GM12873 (cell line): ENCODE data around the gene STARD3.
A peak's percentile ranks its signal among the peaks of the same experiment; 100 is the strongest.

ENCODE experiments used
- CTCF ChIP-seq: IDR thresholded peaks from 2 replicates; pipeline ENCODE4 v1.5.1; 2012; ENCODE audit warnings: low read depth, mild to moderate bottlenecking, moderate library complexity, low read length, control low read depth; ENCODE audit not compliant: insufficient read depth; ENCODE audit errors: missing control alignments

Gene STARD3

GRCh38 chr17:39671651-39672521 is 34.9 kb downstream of the STARD3 start:
- peak; percentile 66 for TF ChIP-seq CTCF

- TF ChIP-seq CTCF, result no peak
Measured at GRCh38 chr17:39672522-39673334, 35.8 kb downstream of the STARD3 start.

- no peak for TF ChIP-seq CTCF
Measured at GRCh38 chr17:39673335-39674081, 36.6 kb downstream of the STARD3 start.

GRCh38 chr17:39674179-39674578 is 37.2 kb downstream of the STARD3 start:
- TF ChIP-seq CTCF, result no peak

GRCh38 chr17:39674702-39675389 is 37.9 kb downstream of the STARD3 start:
- no peak for TF ChIP-seq CTCF

GRCh38 chr17:39675390-39676082 is 38.6 kb downstream of the STARD3 start:
- no peak for TF ChIP-seq CTCF
